ENCODE results near the gene SLC39A2.
A peak's percentile ranks its signal among the peaks of the same experiment; 100 is the strongest.
"Not testable (repeated sequence)": the region's sequence is repeated elsewhere in the genome, so short reads cannot be mapped to it uniquely, and the experiment has no call there.

SLC39A2 gene

GRCh38 chr14:20997564-20997963, 1.5 kb upstream of the SLC39A2 start:
- DNase-seq = no peak

DNA sequence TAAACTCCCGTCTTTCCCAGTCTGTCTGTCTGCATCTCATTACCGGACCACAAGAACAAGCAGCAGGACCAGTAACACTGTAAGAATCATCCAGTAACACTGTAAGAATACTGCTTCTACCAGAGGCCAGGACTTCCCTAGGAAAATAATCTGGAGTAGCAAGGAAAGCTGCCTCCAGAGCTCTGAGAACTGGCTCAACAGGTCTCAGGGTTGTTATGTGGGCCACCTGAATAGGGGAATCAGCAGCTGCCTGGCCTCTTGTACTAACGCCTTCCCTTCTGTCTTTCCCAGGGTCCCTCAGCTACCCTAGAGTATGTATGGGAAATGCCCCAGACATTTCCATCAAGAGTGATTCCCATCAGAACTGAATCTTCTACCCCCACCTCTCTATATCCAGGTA, 954 bp upstream of the SLC39A2 start:
- DNase-seq = no peak

GRCh38 chr14:20999591-20999990, 498 bp downstream of the SLC39A2 start:
- no peak for DNase-seq

GRCh38 chr14:21001218-21001617, 2.1 kb downstream of the SLC39A2 start:
- no peak for DNase-seq

- no peak for DNase-seq
These were observed 4.8 kb downstream of the SLC39A2 start for GRCh38 chr14:21003788-21004346.

- DNase-seq = not testable (repeated sequence)
These were observed 10.6 kb downstream of the SLC39A2 start for GRCh38 chr14:21009721-21010120.

DNA sequence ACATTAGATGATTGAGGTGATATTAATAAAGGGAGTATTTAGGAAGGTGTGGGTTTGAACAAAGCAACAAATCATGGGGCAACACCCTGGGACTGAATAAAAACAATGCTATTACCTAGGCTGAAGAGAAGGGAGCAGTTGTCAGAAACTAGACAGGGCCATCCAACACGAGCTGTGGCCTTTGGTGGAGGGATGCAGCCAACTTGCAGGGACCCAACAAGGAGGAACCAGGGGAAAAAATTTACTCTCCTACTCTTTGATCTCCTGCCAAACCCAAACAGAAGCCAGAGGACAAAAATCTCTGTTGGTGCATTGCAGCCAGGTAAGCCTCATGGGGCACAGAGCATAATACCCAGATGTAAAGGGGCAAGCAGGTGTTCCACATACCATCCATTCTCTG, 12.0 kb downstream of the SLC39A2 start:
- no peak for DNase-seq

DNA sequence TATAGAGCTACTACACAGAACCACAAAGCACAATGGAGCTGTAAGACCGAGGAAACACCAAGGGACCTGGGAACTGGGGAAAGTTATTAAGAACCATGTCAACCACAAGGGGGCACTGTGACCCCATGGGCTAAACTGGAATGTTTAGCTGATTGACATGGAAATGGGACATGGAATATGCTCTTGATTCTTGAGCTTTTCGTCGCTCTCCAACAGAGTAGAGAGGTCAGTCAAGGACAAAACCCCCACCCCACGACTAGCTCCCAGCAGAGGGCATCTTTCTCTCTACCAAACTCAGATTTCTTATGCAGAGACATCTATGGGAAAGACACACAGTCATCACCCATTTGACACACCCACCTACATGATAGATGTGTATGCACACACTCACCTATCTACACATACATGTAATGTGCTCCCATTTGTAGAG, 15.7 kb downstream of the SLC39A2 start:
- DNase-seq = peak; percentile 54

DNA sequence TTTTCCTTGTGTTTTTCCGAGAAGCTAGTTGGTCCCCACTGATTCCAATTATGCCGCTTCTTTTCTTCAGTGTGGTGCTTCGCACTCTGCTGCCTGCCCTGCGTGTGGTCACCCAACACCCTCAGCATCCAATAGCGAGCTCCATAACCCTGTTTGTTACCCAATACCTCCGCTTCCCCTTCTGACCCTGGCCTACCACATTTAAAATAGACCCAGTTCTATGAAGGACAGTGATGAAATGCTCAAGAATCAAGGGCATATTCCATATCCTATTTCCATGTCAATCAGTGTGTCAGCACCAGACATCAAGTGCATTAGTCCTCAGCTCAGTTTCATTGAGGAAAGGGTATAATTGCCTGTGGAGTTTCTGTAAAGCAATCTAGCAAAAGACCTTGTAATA, 16.2 kb downstream of the SLC39A2 start:
- DNase-seq = no peak

DNA sequence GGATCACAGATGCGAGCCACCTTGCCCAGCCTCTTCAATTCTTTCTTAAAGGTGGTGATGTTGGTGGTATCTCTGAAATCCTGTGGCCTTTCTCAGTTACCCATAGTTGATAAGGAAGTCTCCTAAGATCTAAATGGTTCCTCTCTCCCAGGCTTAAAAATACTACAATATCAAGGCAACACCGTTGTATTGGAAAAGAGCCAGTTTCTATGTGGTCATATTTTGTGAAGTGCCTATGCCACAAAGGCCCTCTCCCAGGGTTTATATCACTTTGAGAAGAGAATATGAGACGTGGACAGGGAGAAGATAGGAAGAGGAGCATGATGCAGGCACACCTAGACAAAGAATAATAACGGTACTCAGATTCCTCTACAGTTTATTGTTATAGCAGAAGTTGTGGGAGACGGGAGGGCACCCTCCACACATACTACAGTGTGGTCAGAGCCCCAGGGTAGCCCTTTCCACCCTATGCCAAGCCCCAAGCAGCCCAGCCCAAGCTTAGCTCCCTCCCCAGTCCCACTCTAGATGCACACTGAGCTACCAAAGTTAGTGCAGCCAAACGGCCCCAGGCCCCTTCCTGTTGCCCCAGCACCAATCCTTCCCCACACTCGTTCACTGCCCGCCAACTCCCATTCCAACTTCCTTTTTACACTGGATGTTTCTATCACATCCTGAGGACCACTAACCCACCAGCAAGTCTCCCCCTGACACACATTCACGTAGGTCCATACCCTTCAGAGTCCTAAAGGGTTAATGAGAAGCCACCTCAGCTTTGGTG, 17.5 kb downstream of the SLC39A2 start:
- no peak for DNase-seq

- DNase-seq = no peak
These were observed 18.6 kb downstream of the SLC39A2 start for GRCh38 chr14:21017528-21018245.

- DNase-seq = no peak
These were observed 19.2 kb downstream of the SLC39A2 start for GRCh38 chr14:21018286-21018685.

DNA sequence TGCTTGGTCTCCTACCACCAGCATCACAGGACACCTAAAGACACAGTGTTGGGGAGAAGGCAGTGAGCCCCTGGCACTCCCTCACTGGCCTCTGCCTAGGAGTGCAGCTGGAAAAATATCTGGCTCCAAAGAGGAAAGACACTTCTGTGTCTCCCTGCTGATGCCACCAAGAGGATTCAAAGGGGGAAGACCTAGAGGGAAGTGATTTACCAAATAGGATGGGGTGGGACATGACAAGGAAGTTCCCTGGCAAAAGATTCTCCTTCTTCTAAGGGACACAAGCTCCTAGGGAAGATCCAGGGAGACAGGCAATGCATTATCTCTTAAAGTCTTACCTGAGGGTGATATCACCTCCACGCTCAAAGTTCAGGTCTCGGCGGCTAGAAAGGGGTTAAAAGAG, 19.7 kb downstream of the SLC39A2 start:
- no peak for DNase-seq

DNA sequence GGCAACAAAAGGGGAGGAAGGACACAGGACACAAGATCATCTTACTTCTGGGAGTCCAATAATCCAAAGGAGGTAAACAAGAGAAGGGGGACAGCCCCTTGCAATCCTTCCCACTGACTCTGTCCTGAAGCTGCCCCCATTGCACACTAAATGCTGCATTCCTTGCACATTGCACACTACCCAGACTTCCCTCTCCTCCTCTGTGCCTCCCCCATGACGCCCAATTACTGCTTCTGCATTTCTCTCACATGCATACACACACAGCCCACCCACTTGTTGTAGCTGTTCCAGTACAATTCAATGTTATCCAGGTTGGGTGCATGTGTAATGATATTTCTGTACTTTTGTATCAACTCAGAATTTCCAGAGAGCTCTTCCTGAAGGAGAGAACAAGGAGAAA, 20.3 kb downstream of the SLC39A2 start:
- no peak for DNase-seq

GRCh38 chr14:21020977-21021545, 22.0 kb downstream of the SLC39A2 start:
- no peak for DNase-seq

DNA sequence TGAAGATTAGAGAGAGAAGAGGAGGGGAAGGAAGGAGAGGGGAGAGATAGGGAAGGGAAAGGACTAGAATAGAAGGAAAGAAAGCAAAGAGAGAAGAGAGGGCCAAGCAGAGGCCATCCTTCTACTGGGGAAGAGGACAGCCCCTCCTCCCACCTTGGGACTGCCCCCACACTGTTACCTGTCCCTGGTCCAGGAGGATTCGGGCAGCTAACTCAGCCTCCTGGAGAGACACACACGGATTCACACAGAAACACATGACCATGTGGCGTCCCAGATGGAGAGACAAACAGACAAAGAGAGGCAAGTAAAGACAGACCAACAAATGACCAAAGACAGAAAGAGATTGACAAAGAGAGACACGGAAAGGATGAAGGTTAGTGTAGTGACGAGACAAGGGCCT, 23.6 kb downstream of the SLC39A2 start:
- no peak for DNase-seq

GRCh38 chr14:21023174-21023573, 24.1 kb downstream of the SLC39A2 start:
- DNase-seq = no peak

GRCh38 chr14:21023817-21024584, 24.9 kb downstream of the SLC39A2 start:
- DNase-seq = no peak

DNA sequence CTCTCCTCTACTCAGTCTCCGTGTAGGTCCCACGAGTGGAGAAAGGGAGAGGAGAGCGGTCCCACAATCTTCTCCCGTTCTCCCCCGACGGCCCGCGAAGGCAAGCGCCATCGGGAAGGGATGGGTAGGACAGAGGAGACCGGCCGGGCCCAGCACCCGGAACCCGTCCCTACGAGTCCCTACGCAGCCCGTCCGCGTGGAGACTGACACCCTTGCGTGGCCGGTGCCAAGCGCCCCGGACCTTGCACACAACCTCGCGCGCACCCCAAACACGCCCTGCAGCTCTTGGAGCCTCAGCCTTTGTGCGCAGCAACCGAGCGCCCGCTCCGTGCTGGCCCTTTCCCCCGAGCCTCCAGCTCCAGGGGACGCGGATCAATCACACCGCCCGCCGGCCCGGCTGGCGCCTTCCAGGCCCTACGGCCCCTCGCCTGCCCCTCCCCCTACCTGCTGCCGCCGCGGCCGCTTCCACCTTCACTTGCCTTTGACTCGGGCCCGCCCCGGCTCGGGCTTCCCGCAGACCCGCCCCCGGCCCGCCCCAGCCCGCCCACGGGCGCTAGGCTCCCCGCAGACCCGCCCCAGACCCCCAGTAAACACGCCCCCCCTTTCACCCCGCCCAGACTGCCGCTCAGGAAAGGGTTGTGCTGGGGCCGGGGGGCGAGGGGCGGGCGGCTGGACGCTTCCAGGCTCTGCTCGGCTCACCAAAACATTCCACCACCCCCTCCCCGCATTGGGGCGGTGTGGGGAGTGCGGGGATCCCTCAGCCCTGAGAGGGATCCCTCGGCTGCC, 25.7 kb downstream of the SLC39A2 start, which contains the start of gene NDRG2:
NDRG2 (minus strand) TSS at position 477 of the 786 bp plus-strand sequence. CDS start 1,746 bp downstream, outside the sequence.
- DNase-seq = peak; percentile 60

GRCh38 chr14:21025371-21026273, 26.5 kb downstream of the SLC39A2 start:
- no peak for DNase-seq
